ENCODE results near the gene ZNF420. TPM values are rescaled to one million over a fixed set of nuclear protein-coding genes. Genes with fewer than 3 reads are reported as not detected.
"Not testable (repeated sequence)": the region's sequence is repeated elsewhere in the genome, so short reads cannot be mapped to it uniquely, and the experiment has no call there.

The ZNF420 gene
- total and polyA plus RNA-seq, 8 donors: 1.6 to 15.6 (median 3.1) TPM; not detected in 1

- TF ChIP-seq POLR2A (IDR thresholded peaks at IDR 0.05) (no peak), POLR2AphosphoS5 (IDR thresholded peaks at IDR 0.05) (no peak), CTCF (IDR thresholded peaks at IDR 0.05) (no peak), EP300 (IDR thresholded peaks at IDR 0.05) (no peak)
- intact Hi-C loops (cut with DNase I; ENCODE audit: low total_unique reads): no loop called here
- no peak overlapping the region for H3K27ac ChIP-seq
- H3K36me3 ChIP-seq: peaks cover 0 to 17% (median 0%) of the 10 kb centered on the region in 4 donors
- no peaks in the 10 kb centered on the region for H3K4me1 ChIP-seq
- no peak for DNase-seq
- H3K27me3 ChIP-seq: no peaks in the 10 kb centered on the region
- 95 to 98% (median 96%) methylated on average over 18 to 24 of the region's 24 CpGs for WGBS, 5 donors
- no peak overlapping the region for H3K4me3 ChIP-seq
- H3K9me3 ChIP-seq: peaks cover 13 to 95% (median 74%) of the 10 kb centered on the region in 4 donors
Measured at GRCh38 chr19:37056776-37057175, 21.5 kb upstream of the ZNF420 start.

GRCh38 chr19:37059142-37059541 lies 19.1 kb upstream of the ZNF420 start:
- DNase-seq: no peak
- Histone ChIP-seq H3K9me3 (peaks cover 13 to 98% (median 71%) of the 10 kb centered on the region in 4 donors), H3K27me3 (no peaks in the 10 kb centered on the region), H3K27ac (no peak overlapping the region), H3K36me3 (peaks cover 0 to 17% (median 0%) of the 10 kb centered on the region in 4 donors), H3K4me1 (no peaks in the 10 kb centered on the region), H3K4me3 (no peak overlapping the region)
- WGBS, 5 donors: 49 to 75% (median 57%) methylated on average over 17 to 39 of the region's 39 CpGs
- TF ChIP-seq POLR2A (IDR thresholded peaks at IDR 0.05): no peak
- no peak for TF ChIP-seq CTCF (IDR thresholded peaks at IDR 0.05)
- intact Hi-C loops (cut with DNase I; ENCODE audit: low total_unique reads): no loop called here

GRCh38 chr19:37064886-37065285 lies 13.3 kb upstream of the ZNF420 start:
- H3K4me3 ChIP-seq; H3K27me3 ChIP-seq; intact Hi-C loops (cut with DNase I; ENCODE audit: low total_unique reads); H3K4me1 ChIP-seq; H3K27ac ChIP-seq; H3K36me3 ChIP-seq; DNase-seq: not testable (repeated sequence)
- WGBS, 5 donors: 56 to 76% (median 74%) methylated on average over 4 of the region's 4 CpGs
- peaks cover 3 to 94% (median 52%) of the 10 kb centered on the region in 4 donors for H3K9me3 ChIP-seq

- Histone ChIP-seq H3K4me1 (peaks cover 5 to 13% (median 12%) of the 10 kb centered on the region in 4 donors), H3K4me3 (no peak overlapping the region), H3K27me3 (no peaks in the 10 kb centered on the region), H3K27ac (no peak overlapping the region), H3K36me3 (no peaks in the 10 kb centered on the region), H3K9me3 (peaks cover 0 to 29% (median 13%) of the 10 kb centered on the region in 4 donors)
- TF ChIP-seq POLR2AphosphoS5 (IDR thresholded peaks at IDR 0.05): no peak
- no peak for TF ChIP-seq CTCF (IDR thresholded peaks at IDR 0.05)
- TF ChIP-seq POLR2A (IDR thresholded peaks at IDR 0.05): no peak
- TF ChIP-seq EP300 (IDR thresholded peaks at IDR 0.05): no peak
- no peak for DNase-seq
- intact Hi-C loops (cut with DNase I; ENCODE audit: low total_unique reads): no loop called here
Measured at GRCh38 chr19:37074111-37074510, 4.1 kb upstream of the ZNF420 start.

- Histone ChIP-seq H3K9me3 (peaks cover 0 to 23% (median 9%) of the 10 kb centered on the region in 4 donors), H3K36me3 (no peaks in the 10 kb centered on the region), H3K4me3 (no peak overlapping the region), H3K27me3 (no peaks in the 10 kb centered on the region), H3K4me1 (peaks cover 8 to 21% (median 20%) of the 10 kb centered on the region in 4 donors), H3K27ac (no peak overlapping the region)
- no peak for DNase-seq
- intact Hi-C loops (cut with DNase I; ENCODE audit: low total_unique reads): no loop called here
- WGBS, 5 donors: 7 to 25% (median 23%) methylated on average over 2 of the region's 2 CpGs
- no peak for TF ChIP-seq POLR2A (IDR thresholded peaks at IDR 0.05)
- TF ChIP-seq EP300 (IDR thresholded peaks at IDR 0.05): no peak
- no peak for TF ChIP-seq POLR2AphosphoS5 (IDR thresholded peaks at IDR 0.05)
- TF ChIP-seq CTCF (IDR thresholded peaks at IDR 0.05): no peak
Measured at GRCh38 chr19:37074819-37075362, 3.3 kb upstream of the ZNF420 start.

GRCh38 chr19:37076524-37076923 lies 1.7 kb upstream of the ZNF420 start:
- intact Hi-C loops (cut with DNase I; ENCODE audit: low total_unique reads); H3K4me3 ChIP-seq; H3K27ac ChIP-seq; DNase-seq; H3K36me3 ChIP-seq; H3K27me3 ChIP-seq: not testable (repeated sequence)
- H3K4me1 ChIP-seq: peaks cover 8 to 24% (median 21%) of the 10 kb centered on the region in 4 donors
- 94 to 98% (median 96%) methylated on average over 4 of the region's 4 CpGs for WGBS, 5 donors
- H3K9me3 ChIP-seq: peaks cover 0 to 18% (median 6%) of the 10 kb centered on the region in 4 donors
